ENCODE measurements around the gene ATG4C.
A peak's percentile ranks its signal among the peaks of the same experiment; 100 is the strongest.

- TF ChIP-seq, protein P1, sequence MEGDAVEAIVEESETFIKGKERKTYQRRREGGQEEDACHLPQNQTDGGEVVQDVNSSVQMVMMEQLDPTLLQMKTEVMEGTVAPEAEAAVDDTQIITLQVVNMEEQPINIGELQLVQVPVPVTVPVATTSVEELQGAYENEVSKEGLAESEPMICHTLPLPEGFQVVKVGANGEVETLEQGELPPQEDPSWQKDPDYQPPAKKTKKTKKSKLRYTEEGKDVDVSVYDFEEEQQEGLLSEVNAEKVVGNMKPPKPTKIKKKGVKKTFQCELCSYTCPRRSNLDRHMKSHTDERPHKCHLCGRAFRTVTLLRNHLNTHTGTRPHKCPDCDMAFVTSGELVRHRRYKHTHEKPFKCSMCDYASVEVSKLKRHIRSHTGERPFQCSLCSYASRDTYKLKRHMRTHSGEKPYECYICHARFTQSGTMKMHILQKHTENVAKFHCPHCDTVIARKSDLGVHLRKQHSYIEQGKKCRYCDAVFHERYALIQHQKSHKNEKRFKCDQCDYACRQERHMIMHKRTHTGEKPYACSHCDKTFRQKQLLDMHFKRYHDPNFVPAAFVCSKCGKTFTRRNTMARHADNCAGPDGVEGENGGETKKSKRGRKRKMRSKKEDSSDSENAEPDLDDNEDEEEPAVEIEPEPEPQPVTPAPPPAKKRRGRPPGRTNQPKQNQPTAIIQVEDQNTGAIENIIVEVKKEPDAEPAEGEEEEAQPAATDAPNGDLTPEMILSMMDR (IDR thresholded peaks at IDR 0.05), result peak; percentile 65; the same call in 1 of the 2 replicates
- no peak for TF ChIP-seq POLR2AphosphoS5 (IDR thresholded peaks at IDR 0.05; ENCODE audit: low read depth, low read length)
Observed at GRCh38 chr1:62746086-62746808, 37.7 kb upstream of the ATG4C start.

Data from Panc1 (cell line).